GM21529 (cell line): ENCODE data around the gene CDH23.
A peak's percentile ranks its signal among the peaks of the same experiment; 100 is the strongest.

Experiments
- ATAC-seq: cut with Tn5 transposase; IDR thresholded peaks from one replicate; pipeline ENCODE4 v1.9.1; 2021; ENCODE audit not compliant: unreplicated experiment

The CDH23 gene

DNA sequence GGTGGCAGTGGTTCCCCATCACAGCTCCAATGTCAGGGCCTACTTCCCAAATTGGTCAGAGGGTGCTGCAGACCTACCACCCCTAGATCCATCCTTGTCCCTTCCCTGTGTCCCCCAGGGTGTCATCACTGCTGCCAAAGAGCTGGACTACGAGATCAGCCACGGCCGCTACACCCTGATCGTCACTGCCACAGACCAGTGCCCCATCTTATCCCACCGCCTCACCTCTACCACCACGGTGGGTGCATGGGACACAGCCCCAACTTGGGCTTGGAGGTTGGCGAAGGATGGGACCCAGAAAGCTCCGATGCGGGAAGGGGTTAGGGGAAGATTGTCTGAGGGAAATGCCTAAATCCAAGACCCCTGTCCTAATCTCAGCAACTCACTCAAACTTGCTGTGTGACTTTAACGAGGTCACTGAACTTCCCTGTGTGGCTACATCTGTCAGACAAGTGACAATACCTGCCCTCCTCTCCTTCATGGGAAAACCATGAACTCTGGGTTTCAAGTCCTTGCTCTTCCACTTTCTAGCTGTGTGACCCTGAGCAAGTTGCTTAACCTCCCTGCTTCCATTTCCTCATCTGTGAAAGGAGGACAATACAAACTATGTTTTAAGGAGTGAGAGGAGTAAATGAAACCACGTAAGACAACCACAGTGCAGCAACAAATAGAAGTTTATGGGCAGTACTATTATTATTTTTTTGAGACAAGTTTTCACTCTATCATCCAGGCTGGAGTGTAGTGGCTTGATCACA lies 381.5 kb downstream of the CDH23 start:
- no peak for ATAC-seq

DNA sequence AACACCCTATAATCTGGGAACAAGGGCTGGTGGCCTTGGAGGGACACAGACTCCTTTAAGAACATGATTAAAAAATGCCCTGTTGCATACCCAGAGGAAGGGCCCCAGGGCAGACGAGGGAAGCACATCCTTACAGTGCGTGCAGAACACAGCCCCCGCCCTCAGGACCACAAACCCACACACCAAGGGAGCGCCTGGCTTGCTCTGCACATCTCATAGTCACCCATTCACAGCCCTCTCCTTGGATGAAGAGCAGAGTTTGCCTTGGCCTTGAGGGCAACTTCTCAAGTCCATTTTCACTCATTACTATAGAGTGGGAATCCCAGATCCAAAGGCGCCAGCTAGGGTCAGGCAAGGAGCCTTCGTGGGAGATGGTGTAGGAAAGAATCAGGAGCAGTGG lies 382.9 kb downstream of the CDH23 start:
- no peak for ATAC-seq

DNA sequence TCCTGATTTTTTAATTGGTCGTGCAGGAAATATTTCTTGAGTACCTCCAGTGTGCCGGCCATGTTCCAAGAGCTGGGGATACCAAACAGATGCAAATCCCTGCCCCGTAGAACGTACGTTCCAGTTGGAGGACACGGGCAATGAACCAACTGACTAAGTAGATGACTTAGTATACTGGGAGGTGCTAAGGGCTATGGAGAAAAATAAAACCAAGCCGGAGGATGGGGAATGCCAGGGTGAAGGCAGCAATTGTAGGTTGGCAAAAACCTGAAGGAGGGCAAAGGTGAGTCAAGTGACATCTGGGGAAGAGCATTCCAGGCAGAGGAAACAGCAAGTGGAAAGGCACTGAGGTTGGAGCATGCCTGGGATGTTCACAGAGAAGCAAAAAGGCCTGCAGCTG lies 383.4 kb downstream of the CDH23 start:
- ATAC-seq, result no peak

DNA sequence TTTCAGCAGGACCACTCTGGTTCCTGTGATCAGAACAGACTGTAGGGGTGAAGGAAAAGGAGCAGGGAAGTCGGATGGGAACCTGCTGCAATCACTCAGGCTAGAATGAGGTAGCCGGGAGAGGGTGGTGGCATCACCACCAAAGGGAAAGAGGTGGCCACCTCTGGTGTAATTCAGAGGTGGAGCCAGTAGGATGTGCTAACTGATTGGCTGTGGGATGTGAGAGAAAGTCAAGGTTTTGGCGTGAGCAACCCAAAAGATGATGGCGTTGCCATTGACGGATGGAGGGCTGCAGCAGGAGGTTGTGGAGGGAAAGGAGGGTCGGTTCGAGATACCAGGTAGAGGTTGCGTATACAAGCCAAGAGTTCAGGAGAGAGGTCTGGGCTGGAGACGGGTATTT lies 384.0 kb downstream of the CDH23 start:
- ATAC-seq, result no peak

DNA sequence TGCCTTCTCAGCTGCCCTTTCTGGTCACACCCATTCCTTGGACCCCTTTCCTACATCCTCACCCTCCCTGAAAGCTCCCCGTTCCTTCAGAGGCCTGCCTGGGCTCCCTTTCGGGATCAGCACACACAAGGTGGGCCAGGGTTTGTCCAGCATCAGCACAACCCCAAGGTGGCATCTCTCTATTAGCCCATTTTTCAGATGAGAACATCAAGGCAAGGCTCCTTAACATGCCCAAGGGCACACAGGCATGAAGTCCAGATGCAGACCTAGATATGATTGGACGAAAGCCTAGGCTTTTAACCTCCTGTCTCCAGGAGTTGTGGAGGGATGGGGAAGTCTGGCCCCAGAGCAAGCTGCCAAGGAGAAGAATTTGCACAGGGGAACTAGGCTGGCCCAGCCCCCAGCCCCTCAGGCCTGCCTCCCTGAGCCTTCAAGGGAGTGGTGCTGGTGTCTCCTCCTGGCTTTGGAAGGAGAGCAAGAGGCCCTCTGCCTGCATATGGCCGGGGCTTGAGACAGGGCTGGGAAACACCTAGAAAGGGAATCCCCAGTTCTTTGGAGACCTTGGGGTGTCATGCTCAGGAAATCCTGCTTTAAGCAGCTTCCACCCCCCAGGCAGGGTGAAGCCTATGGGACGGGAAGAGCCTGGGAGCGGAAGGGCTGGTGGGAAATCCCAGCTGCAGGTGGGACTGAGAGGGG lies 385.6 kb downstream of the CDH23 start:
- no peak for ATAC-seq

DNA sequence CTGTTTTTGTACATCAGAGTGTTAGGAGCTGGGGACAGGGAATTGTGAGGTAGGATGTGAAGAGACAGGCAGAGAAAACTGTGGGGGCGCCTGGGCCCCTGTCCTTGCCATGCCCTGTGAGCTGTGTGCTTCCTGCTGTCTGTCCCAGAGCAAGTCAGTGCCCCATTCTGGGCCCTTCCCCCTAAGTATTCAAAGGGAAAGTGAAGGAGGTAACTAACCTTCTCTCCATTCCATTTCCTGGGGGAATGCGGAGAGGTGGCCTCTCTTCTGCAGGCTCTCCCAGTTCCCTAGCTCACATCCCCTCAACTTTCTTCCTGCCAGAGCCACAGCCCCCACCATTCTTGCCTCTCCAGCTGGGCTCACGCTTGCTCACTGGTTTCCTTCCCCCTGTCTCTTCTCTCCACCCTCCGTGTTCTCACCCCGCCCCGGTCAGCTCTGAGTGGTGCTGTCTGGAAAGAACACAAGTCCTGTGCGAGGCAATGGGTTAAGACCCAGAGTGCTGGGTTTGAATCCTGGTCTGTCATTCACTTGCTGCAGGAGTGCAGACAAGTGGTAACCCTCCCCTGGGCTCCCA lies 386.3 kb downstream of the CDH23 start:
- ATAC-seq, result no peak

DNA sequence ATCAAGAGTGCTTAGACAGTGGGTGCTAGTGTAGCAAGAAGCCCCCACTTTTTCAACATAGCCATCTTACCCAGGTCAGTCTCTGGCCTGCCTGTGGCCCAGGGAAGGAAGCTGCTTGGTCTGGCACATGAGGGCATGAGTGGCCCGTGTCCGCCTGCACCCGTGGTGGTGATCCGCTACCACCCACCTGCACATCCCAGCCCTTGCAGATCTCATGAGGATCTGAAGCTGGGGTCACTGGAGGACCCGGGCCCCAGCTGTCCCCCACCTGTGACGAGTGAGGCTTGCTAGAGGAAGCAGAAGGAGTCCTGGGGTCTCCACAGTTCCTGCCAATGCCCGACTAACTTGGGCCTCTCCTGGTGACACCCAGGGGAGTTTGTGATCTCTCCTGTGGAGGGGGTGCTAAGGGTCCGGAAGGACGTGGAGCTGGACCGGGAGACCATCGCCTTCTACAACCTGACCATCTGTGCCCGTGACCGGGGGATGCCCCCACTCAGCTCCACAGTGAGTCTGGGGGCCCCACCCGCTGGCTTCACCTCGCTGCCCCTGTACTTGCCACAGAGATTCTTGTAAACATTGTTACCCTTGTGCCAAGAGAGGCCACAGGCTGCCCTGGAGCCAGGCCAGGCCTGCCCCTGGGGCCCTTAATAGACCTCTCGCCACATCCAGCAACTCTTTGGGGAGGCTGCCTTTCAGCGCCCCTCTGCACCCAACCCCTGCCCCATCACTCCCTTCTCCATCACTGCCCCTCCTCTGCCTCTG lies 387.4 kb downstream of the CDH23 start:
- ATAC-seq, result no peak

DNA sequence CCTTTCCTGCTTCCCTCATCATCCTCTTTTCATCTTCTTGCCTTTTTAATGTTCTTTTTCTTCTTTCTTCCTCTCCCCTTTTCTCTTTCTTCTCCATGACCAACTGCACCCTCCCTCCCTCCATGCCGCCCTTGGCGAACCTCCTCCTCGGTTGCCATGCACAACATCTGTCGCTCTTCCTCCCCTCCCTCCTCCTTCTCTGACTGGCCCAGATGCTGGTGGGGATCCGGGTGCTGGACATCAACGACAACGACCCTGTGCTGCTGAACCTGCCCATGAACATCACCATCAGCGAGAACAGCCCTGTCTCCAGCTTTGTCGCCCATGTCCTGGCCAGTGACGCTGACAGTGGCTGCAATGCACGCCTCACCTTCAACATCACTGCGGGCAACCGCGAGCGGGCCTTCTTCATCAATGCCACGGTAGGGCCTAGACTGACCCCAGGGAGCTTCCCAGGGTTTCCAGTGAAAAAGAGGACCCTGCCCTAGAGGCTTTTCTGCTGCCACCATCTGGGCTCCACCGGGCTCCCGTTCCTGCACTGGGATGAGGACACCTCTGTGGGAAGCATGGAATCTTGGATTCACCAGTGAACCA lies 388.1 kb downstream of the CDH23 start:
- ATAC-seq, result no peak

DNA sequence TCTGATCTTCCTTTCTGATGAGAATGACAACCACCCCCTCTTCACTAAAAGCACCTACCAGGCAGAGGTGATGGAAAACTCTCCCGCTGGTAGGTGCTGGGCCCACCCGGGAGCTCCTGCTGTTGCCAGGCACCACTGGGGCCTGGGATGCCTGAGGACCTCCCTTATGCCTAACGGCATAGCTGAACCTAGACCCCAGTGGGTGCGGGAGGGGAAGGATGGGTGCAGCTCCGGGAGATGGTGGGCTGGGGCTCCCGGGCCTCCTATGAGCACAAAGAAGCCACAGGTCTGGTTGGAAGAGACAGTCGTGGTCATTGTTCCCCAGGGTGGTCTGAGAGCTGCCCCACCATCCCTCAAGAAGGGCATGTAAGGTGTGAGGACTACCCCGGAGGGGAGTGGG lies 392.2 kb downstream of the CDH23 start:
- ATAC-seq, result no peak

DNA sequence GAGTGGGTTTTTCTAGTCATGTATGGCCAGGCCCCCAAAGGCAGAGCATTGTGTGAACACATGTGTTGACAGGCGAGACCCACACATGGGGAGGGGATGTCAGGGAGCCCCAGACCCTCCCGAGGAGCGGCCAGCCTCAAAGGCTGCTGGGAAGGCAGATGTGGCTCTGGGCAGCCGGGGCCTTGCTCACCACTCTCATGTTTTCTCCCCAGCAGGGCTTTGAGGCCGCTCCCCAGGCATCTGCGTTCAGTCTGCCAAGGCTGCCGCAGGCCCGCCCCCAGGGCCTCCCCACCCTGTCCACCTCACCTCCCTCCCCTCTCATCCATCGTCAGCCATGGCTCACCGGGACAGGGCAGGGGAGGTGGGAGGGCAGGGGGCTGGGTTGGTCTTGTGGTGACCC lies 393.2 kb downstream of the CDH23 start:
- no peak for ATAC-seq

DNA sequence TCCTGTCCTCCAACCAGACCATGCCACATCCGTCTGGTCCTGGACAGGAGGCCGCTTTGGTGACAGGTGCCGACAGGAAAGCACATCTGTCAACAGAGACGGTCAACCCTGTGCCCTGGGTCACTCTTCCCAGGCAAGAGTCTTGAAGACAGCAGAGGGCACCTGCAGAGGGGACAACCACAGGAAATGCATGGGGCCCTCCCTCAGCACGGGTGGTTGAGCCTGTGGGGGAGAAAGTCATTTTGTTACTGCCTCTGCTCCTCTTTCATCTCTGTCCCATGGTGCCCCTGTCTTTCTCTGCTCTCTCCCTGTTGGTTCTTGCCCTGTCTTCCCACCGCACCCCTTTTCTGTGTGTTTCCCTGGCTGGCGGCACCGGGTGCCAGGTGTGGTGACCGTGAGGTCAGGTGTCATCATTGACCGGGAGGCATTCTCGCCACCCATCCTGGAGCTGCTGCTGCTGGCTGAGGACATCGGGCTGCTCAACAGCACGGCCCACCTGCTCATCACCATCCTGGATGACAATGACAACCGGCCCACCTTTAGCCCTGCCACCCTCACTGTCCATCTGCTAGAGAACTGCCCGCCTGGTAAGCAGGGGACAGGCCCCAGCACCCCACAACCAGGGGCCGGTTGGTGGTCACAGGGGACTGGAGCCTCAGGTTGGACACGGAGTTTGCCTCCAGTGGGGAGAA lies 394.2 kb downstream of the CDH23 start:
- ATAC-seq, result peak; percentile 70

DNA sequence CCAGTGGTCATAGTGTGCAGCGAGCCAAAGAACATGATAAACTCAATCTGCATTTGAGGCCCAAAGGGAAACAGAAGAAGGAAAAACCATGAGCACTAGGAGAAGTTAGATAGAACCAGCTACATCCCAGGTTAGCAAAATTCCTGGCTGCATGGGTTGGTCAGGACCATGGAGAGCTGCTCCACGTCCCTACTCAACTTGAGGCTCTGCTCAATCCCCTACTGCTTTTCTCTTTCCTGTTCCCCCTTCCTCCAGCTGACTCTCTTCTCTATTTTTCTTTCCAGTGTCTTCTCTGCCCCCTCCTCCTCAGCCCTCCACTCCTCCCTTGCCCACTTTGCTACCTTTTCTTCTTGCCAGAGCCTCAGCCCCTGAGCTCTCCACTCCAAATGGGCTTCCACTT lies 398.5 kb downstream of the CDH23 start:
- ATAC-seq, result no peak

DNA sequence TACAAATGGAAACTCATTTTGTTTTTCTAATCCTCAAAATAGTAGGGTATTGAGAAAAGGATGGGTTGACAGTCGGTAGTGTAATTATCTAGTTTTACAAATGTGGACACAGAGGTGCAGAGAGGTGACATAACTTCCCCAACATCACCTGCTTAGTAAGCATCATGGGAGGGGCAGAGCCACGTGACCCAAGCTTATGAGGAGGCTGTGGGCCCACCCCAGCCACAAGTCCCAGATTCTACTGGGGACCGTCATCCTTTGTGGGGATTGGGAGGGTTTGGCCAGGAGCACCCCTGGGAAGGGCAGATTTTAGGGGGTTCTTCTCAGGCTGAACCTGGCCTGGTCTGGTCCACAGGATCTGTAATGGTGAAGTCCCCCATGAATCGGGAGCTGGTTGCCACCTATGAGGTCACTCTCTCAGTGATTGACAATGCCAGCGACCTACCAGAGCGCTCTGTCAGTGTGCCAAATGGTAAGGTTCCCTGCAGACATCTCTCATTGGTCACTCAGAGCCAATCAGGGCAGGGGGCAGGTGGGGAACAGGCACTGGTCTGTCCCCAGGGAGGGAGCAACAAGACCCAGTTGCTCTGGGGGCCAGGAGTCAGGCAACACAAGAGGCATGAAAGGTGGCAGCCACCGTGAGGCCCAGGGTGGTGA lies 400.2 kb downstream of the CDH23 start:
- ATAC-seq, result no peak

DNA sequence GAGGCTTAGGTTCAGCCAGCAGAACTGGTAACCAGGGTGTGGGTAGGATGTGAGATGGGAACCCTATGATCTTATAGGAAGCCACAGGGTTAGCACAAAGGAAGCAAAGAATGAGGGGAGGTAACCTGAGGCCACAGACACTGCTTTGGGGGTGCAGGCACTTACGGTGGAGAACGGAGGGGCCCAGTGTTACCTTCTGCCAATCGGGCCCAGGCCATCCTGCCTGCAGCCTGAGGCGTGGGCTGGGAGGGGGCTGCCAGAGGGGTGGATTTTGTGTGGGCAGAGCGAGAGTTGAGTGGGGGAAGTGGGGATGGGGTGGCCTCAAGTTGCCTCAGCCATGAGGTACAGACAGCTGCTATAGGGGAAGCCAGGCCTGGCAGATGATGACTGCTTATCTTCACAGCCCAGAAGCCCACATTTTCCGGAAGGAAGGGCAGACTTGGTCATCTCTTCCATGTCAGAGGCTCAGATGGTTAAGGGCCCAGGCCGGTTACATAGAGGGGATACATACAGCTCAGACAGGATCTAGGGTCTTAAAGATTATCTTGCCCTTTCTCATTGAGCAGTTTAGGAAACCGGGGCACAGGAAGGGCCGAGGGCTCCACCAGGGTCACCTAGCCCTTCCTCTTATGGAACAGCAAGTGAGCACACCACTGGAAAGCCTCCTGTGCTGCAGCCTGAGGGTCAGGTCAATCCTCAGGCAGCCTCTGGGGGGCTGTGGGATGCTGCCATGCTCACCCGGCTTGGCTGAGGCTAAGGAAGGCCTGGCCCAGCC lies 401.0 kb downstream of the CDH23 start:
- no peak for ATAC-seq

DNA sequence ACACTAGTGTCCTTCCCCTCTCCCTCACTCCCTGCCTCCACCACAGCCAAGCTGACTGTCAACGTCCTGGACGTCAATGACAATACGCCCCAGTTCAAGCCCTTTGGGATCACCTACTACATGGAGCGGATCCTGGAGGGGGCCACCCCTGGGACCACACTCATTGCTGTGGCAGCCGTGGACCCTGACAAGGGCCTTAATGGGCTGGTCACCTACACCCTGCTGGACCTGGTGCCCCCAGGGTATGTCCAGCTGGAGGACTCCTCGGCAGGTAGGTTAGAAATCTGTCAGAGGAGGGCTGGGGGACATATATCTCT lies 401.5 kb downstream of the CDH23 start:
- ATAC-seq, result no peak

DNA sequence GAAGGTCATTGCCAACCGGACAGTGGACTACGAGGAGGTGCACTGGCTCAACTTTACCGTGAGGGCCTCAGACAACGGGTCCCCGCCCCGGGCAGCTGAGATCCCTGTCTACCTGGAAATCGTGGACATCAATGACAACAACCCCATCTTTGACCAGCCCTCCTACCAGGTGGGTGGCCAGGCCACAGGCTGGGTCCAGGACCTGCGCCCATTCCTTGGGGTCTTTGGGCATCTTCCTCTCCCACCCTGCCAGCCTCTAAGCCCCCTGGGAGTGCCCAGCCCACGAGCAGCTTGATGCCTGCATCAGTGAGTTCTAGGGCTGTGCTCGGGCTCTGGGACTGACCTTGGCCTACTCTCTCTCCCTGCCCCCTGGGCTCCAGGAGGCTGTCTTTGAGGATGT lies 402.4 kb downstream of the CDH23 start:
- no peak for ATAC-seq

DNA sequence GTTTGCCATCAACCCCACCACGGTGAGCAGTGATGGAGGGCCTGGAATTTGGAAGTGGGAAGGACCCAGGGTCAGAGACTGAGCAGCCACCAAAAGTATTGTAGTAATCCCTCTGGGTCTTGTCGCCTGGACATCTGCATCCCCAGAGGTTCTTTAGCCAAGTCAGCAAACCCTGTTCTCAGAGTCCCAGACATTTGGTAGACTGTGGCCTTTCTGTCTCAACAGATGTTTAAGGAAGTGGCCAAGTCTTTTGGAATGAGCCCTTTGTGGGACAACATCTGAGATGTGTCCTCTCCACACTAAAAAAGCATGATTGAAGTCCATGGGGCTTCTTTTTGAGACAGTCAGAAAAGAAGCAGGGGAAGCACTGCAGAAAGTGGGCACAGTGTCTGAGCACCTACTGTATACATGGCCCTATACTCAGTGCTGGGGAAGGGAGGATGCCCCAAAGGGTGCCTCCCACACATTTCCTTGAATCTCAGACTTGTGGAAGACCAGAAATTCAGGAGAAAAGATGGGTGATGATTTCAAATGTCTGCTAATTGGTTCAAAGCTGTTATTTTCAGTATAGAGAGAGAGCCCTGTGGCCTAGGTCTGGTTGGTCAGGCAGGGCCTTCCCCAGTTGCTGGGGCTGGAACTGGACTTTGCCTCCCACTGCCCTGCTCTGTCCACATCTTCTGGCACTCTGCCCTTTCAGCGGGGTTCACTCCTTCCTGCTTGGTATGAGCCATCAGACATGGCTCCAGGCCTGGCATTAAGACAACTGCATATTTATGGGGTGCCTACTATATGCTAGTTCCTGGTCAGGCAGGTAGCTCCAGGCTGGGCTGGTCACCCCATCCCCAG lies 403.1 kb downstream of the CDH23 start:
- no peak for ATAC-seq

DNA sequence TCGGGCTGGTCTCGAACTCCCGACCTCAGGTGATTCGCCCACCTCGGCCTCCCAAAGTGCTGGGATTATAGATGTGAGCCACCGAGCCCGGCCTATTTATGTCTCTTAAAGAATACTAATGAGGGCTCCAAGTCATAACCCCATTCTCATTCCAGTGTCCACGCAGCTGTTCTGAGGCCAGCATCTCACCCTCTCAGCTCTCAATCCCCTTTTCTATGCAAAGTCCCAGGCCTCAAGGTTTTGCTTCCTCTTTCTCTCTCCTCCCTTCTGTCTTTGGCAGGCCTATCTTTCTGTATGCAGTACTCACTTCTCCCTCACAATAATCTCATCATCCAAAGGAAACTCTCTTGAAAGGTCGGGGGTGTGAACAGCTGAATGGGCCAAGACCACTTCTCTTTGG lies 404.6 kb downstream of the CDH23 start:
- peak; percentile 87 for ATAC-seq

DNA sequence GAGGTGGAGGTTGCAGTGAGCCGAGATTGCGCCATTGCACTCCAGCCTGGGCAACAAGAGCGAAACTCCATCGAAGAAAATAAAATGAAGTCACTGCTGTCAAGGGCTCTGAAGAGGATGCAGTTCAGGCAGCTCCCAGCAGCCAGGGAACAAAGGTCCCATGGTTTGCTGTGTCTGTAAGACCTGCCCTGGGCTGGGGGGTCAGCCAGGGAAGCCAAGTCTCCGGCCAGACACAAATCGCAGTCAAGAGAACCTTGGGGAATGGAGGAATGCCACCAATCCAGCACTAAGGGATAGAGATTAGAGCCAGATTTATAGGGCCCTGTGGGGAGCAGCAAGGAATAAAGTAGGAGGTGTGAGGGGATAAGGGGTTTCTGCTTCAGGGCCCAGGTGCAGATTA lies 405.5 kb downstream of the CDH23 start:
- no peak for ATAC-seq
